ENCODE results near the gene CMIP.

DNA sequence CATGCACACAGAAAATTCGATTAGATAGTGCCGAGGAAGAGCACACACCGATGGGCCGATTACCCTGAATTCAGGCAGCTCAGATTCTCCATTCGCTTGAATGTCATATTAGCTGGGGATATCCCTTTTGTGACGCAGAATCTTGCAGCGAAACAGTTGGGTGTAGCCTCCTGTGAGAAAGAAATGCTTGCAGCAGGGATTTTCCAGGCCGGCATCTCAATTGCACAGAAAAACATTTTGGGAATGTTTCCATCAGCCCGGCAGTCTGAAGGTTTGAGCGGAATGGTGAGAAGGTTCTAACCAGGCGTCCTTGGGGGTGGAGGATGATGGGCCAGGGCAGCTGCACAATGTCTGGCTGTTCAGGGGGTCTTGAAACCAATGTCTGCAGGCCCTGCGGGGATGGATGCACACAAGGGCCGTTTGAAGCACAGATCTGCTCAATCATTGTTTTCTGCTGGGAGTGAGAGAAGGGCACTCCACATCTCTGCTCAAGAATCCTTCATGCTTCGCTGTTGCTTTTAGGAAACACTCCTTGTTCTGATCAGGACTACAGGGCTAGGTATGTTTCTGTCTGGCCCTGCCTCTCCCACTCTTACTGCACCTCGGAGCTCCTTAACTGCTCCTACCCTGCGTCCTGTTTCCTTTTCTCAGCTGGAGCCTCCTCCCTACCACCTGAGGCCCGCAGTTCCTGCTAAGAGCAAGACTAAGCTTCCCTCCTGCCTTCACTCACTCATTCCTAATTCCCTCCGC lies 94.6 kb downstream of the CMIP start:
- TF ChIP-seq NFXL1 (IDR thresholded peaks at IDR 0.05; ENCODE audit: borderline replicate concordance) (no peak), NR2F1 (conservative IDR thresholded peaks at IDR 0.05) (no peak), RELA (IDR thresholded peaks at IDR 0.05; ENCODE audit: borderline replicate concordance, partially characterized antibody) (no peak)

Measured in GM12878 (cell line).